SK-N-SH treated with all-trans-retinoic acid at 6 μM for 48 hours (cell line): Measurements from ENCODE around the gene TRAP1.

Experiments used
- CREB5 ChIP-seq: fragments of 250-450 bp; sonication (Bioruptor Pico); IDR thresholded peaks from 2 replicates; pipeline ENCODE4 v1.5.1; 2020; ENCODE audit warnings: low read depth, mild to moderate bottlenecking, moderate library complexity
- GLIS3 ChIP-seq: fragments of 250-450 bp; sonication (Bioruptor Pico); IDR thresholded peaks from 2 replicates; pipeline ENCODE4 v1.5.0; 2020; ENCODE audit warnings: mild to moderate bottlenecking, moderate library complexity
- SNAI2 ChIP-seq: fragments of 250-450 bp; sonication (Bioruptor Pico); IDR thresholded peaks from 2 replicates; pipeline ENCODE4 v1.5.0; 2020; ENCODE audit warnings: mild to moderate bottlenecking, moderate library complexity
- ZFP3 ChIP-seq: fragments of 250-450 bp; sonication (Bioruptor Pico); IDR thresholded peaks from 2 replicates; pipeline ENCODE4 v1.5.0; 2020; ENCODE audit warnings: mild to moderate bottlenecking, moderate library complexity
- ZNF565 ChIP-seq: fragments of 450-650 bp; formaldehyde crosslinking; conservative IDR thresholded peaks from 2 replicates; pipeline ENCODE4 v1.5.0; 2020; ENCODE audit warnings: low read depth, mild to moderate bottlenecking, moderate library complexity
- ZNF8 ChIP-seq: fragments of 450-650 bp; formaldehyde crosslinking; IDR thresholded peaks from 2 replicates; pipeline ENCODE4 v1.5.0; 2020; ENCODE audit warnings: mild to moderate bottlenecking, moderate library complexity

GRCh38 chr16:3734758-3735221 is 17.5 kb upstream of the TRAP1 start:
- TF ChIP-seq CREB5 (CRISPR knock-in tag), result no peak
- no peak for TF ChIP-seq ZFP3
- no peak for TF ChIP-seq ZNF565
- no peak for TF ChIP-seq SNAI2 (CRISPR knock-in tag)
- no peak for TF ChIP-seq GLIS3 (CRISPR knock-in tag)
- no peak for TF ChIP-seq ZNF8
